SK-N-SH (cell line): ENCODE data around the gene HOXB7. TPM values are rescaled to one million over a fixed set of nuclear protein-coding genes. Genes with fewer than 3 reads are reported as not detected.
A peak's percentile ranks its signal among the peaks of the same experiment; 100 is the strongest.

Experiments
- CTCF ChIA-PET: fragments of 300-600, 350-600 bp; formaldehyde crosslinking; extraction: SDS; loops from one replicate; lab custom pipeline; 2021; lab: Yijun Ruan, JAX
- POLR2A ChIA-PET: fragments of 350-600 bp; sonication (Branson Sonifier 250); formaldehyde crosslinking; extraction: SDS; loops from one replicate; lab custom pipeline; 2020; ENCODE audit warnings: antibody characterized with exemption, inconsistent platforms; lab: Yijun Ruan, JAX
- DNase-seq: peaks from one replicate; pipeline ENCODE4 v3.0.0; 2012
- H2AFZ ChIP-seq: fragments of 200-600 bp; sonication (generic); 2 replicates; pipeline ENCODE4 v1.8.1; 2016; ENCODE audit warnings: antibody characterized with exemption, mild to moderate bottlenecking, low read depth
- H3F3A ChIP-seq: fragments of 200-600 bp; sonication (generic); replicated peaks from 2 replicates; pipeline ENCODE3; 2016; ENCODE audit warnings: antibody characterized with exemption, mild to moderate bottlenecking; ENCODE audit not compliant: insufficient read depth
- H3K27ac ChIP-seq, 2 experiments: fragments of 200-500 bp in 1 of 2; fragments of 200-600 bp in 1 of 2; sonication (Bioruptor generic) in 1 of 2; sonication (generic), shearing (Covaris generic) in 1 of 2; 2 replicates each; pipeline versions ENCODE4 v1.5.1 to v1.6.1; 2014 to 2016; ENCODE audit warnings: low read depth in 2 of 2, inconsistent platforms in 1 of 2, low read length in 1 of 2, mild to moderate bottlenecking in 1 of 2, mixed read lengths in 1 of 2
- H3K27me3 ChIP-seq: fragments of 200-600 bp; sonication (generic), shearing (Covaris generic); 2 replicates; pipeline ENCODE4 v1.6.1; 2016; ENCODE audit warnings: mixed run types; ENCODE audit not compliant: insufficient read depth
- H3K36me3 ChIP-seq, 2 experiments: fragments of 200-500 bp in 1 of 2; fragments of 200-600 bp in 1 of 2; sonication (Bioruptor generic) in 1 of 2; sonication (generic) in 1 of 2; replicated peaks in 1 of 2; 2 replicates each; pipeline versions ENCODE3 to v1.5.1; 2014 to 2016; ENCODE audit warnings: low read length in 1 of 2, mild to moderate bottlenecking in 1 of 2; ENCODE audit not compliant: insufficient read depth in 2 of 2, control insufficient read depth in 1 of 2
- H3K4me1 ChIP-seq, 2 experiments: fragments of 200-500 bp in 1 of 2; fragments of 200-600 bp in 1 of 2; sonication (Bioruptor generic) in 1 of 2; sonication (generic), shearing (Covaris generic) in 1 of 2; 2 replicates each; pipeline versions ENCODE4 v1.5.1 to v1.6.1; 2014 to 2016; ENCODE audit warnings: low read depth in 1 of 2, low read length in 1 of 2, mixed run types in 1 of 2; ENCODE audit not compliant: insufficient read depth in 2 of 2, control insufficient read depth in 1 of 2
- H3K4me2 ChIP-seq: fragments of 200-600 bp; sonication (generic), shearing (Covaris generic); 2 replicates; pipeline ENCODE4 v1.6.1; 2017; ENCODE audit warnings: mixed run types
- H3K4me3 ChIP-seq, 2 experiments: fragments of 200-500 bp in 1 of 2; fragments of 200-600 bp in 1 of 2; sonication (Bioruptor generic) in 1 of 2; sonication (generic), shearing (Covaris generic) in 1 of 2; 2 replicates each; pipeline versions ENCODE4 v1.5.1 to v1.8.1; 2014 to 2016; ENCODE audit warnings: low read depth in 2 of 2, inconsistent platforms in 1 of 2, low read length in 1 of 2, mild to moderate bottlenecking in 1 of 2, mixed read lengths in 1 of 2, moderate library complexity in 1 of 2
- H3K79me2 ChIP-seq: fragments of 200-600 bp; sonication (generic); 2 replicates; pipeline ENCODE4 v1.8.1; 2017; ENCODE audit warnings: mild to moderate bottlenecking; ENCODE audit not compliant: insufficient read depth
- H3K9ac ChIP-seq: fragments of 200-600 bp; sonication (generic); 2 replicates; pipeline ENCODE4 v1.6.1; 2017; ENCODE audit warnings: mixed run types
- H3K9me2 ChIP-seq: fragments of 200-600 bp; sonication (generic); 2 replicates; pipeline ENCODE4 v1.6.1; 2017; ENCODE audit warnings: mixed run types
- H3K9me3 ChIP-seq: fragments of 200-600 bp; sonication (generic); 2 replicates; pipeline ENCODE4 v1.6.1; 2017; ENCODE audit warnings: mixed run types, mild to moderate bottlenecking, moderate library complexity
- H4K20me1 ChIP-seq: fragments of 200-600 bp; sonication (generic); 2 replicates; pipeline ENCODE4 v1.6.1; 2017; ENCODE audit warnings: mild to moderate bottlenecking, mixed run types; ENCODE audit not compliant: insufficient read depth
- CTCF ChIP-seq: fragments of 200-600 bp; sonication (generic); IDR thresholded peaks from 2 replicates; pipeline ENCODE4 v1.6.1; 2017; ENCODE audit warnings: antibody characterized with exemption, mild to moderate bottlenecking, moderate library complexity
- ELF1 ChIP-seq: IDR thresholded peaks from 2 replicates; pipeline ENCODE4 v1.4.0; 2012
- EZH2phosphoT487 ChIP-seq: fragments of 200-600 bp; sonication (generic); IDR thresholded peaks from 2 replicates; pipeline ENCODE4 v1.6.1; 2017; ENCODE audit warnings: low read depth, mixed run types, mild to moderate bottlenecking, antibody characterized with exemption, moderate library complexity, borderline replicate concordance
- NRF1 ChIP-seq: IDR thresholded peaks from 2 replicates; pipeline ENCODE4 v1.6.1; 2012; ENCODE audit warnings: low read depth, mild to moderate bottlenecking, low read length
- RCOR1 ChIP-seq: fragments of 150-350 bp; IDR thresholded peaks from 2 replicates; pipeline ENCODE4 v1.6.1; 2017; ENCODE audit warnings: antibody characterized with exemption, low read length
- TCF12 ChIP-seq: IDR thresholded peaks from 2 replicates; pipeline ENCODE4 v1.4.0; 2012
- ZBTB33 ChIP-seq: IDR thresholded peaks from 2 replicates; pipeline ENCODE4 v1.4.0; 2012; ENCODE audit warnings: low read depth, borderline replicate concordance
- WGBS: methylation state at CpG from one replicate; pipeline ENCODE4 v1.1.6; 2017; ENCODE audit warnings: low lambda C conversion rate; 5-methylcytosine and 5-hydroxymethylcytosine counted together
- polyA plus RNA-seq, 3 experiments: library from polyadenylated mRNA; depleted of rRNA; stranded (reverse); fragments of >200 nt; gene quantifications; 2 replicates each; pipeline ENCODE4 v1.2.3, GENCODE V29; 2012

Gene HOXB7
- polyA plus RNA-seq, 1 of the 3 experiments (the other 2 are of a cell fraction) = not detected

- H3K27me3 ChIP-seq = peaks cover 99% of the 10 kb centered on the region
- no peaks in the 10 kb centered on the region for H3K79me2 ChIP-seq
- TF ChIP-seq ZBTB33 = no peak
- no peak overlapping the region for H3K9ac ChIP-seq
- no peaks in the 10 kb centered on the region; a peak in 1 of 4 replicates for H3K4me1 ChIP-seq
- DNase-seq = no peak
- no peak overlapping the region for H3K4me3 ChIP-seq
- H3K36me3 ChIP-seq = no peaks in the 10 kb centered on the region
- H3K9me2 ChIP-seq = no peaks in the 10 kb centered on the region
- ChIA-PET POLR2A (no interaction called here), CTCF (interaction anchor here (1.5 kb wide), 1 partner anchor 18 kb away, joined by 3 read pairs; no protein-coding TSS in a partner anchor)
- no peaks in the 10 kb centered on the region for H3F3A ChIP-seq
- 15% methylated on average over 26 of the region's 26 CpGs for WGBS
- H4K20me1 ChIP-seq = 0 out of 2 replicates have a peak, but pooled peaks cover 6% of the 10 kb centered on the region
- H3K9me3 ChIP-seq = no peaks in the 10 kb centered on the region
- H2AFZ ChIP-seq = no peak overlapping the region
- H3K4me2 ChIP-seq = no peak overlapping the region
- H3K27ac ChIP-seq = no peak overlapping the region
Measured at GRCh38 chr17:48571024-48571818, 39.6 kb downstream of the HOXB7 start.

GRCh38 chr17:48570325-48571023 lies 40.3 kb downstream of the HOXB7 start:
- 17% methylated on average over 16 of the region's 19 CpGs for WGBS
- no peaks in the 10 kb centered on the region for H3K4me1 ChIP-seq
- H4K20me1 ChIP-seq = 0 out of 2 replicates have a peak, but pooled peaks cover 6% of the 10 kb centered on the region
- TF ChIP-seq EZH2phosphoT487 = peak; percentile 82
- TF ChIP-seq ELF1 = no peak
- H3K9me2 ChIP-seq = no peaks in the 10 kb centered on the region
- H3K4me2 ChIP-seq = no peak overlapping the region
- H2AFZ ChIP-seq = no peak overlapping the region
- H3K27me3 ChIP-seq = peaks cover 99% of the 10 kb centered on the region
- H3K27ac ChIP-seq = no peak overlapping the region
- no peak overlapping the region for H3K4me3 ChIP-seq
- no peaks in the 10 kb centered on the region for H3K79me2 ChIP-seq
- CTCF ChIA-PET = interaction anchor here (0.7 to 1.5 kb wide), 6 partner anchors 13 to 262 kb away, joined by 3 to 4 read pairs (median 3); no protein-coding TSS in a partner anchor
- POLR2A ChIA-PET = no interaction called here
- no peak for DNase-seq
- H3F3A ChIP-seq = no peaks in the 10 kb centered on the region
- H3K9ac ChIP-seq = no peak overlapping the region
- H3K9me3 ChIP-seq = no peaks in the 10 kb centered on the region
- H3K36me3 ChIP-seq = no peaks in the 10 kb centered on the region

- Histone ChIP-seq H3K9me2 (no peaks in the 10 kb centered on the region), H3F3A (no peaks in the 10 kb centered on the region), H2AFZ (no peak overlapping the region), H3K9ac (no peak overlapping the region), H3K79me2 (no peaks in the 10 kb centered on the region), H3K9me3 (no peaks in the 10 kb centered on the region), H3K36me3 (no peaks in the 10 kb centered on the region), H3K4me1 (no peaks in the 10 kb centered on the region), H4K20me1 (0 out of 2 replicates have a peak, but pooled peaks cover 6% of the 10 kb centered on the region), H3K4me2 (no peak overlapping the region), H3K4me3 (no peak overlapping the region), H3K27ac (no peak overlapping the region), H3K27me3 (peaks cover 99% of the 10 kb centered on the region)
- ChIA-PET POLR2A (no interaction called here), CTCF (interaction anchor here (0.7 to 1.5 kb wide), 6 partner anchors 12 to 262 kb away, joined by 3 to 4 read pairs (median 3); no protein-coding TSS in a partner anchor)
- 14% methylated on average over 6 of the region's 6 CpGs for WGBS
- TF ChIP-seq CTCF (peak; percentile 15; the same call in 1 of the 2 replicates), TCF12 (no peak), NRF1 (no peak), RCOR1 (no peak)
- no peak for DNase-seq
Measured at GRCh38 chr17:48569674-48570324, 41.0 kb downstream of the HOXB7 start.
